ENCODE data around the gene C1orf226.

GRCh38 chr1:162342452-162342983 is 39.0 kb upstream of the C1orf226 start:
- TF ChIP-seq POLR2A (IDR thresholded peaks at IDR 0.05; ENCODE audit: low read depth, low read length) (no peak), MXI1 (IDR thresholded peaks at IDR 0.05; ENCODE audit: borderline replicate concordance, low read depth, low read length) (no peak), BHLHE40 (IDR thresholded peaks at IDR 0.05; ENCODE audit: low read depth, low read length) (no peak), MAZ (IDR thresholded peaks at IDR 0.05; ENCODE audit: borderline replicate concordance, low read depth, low read length) (no peak)
- TF ChIP-seq, protein P1, sequence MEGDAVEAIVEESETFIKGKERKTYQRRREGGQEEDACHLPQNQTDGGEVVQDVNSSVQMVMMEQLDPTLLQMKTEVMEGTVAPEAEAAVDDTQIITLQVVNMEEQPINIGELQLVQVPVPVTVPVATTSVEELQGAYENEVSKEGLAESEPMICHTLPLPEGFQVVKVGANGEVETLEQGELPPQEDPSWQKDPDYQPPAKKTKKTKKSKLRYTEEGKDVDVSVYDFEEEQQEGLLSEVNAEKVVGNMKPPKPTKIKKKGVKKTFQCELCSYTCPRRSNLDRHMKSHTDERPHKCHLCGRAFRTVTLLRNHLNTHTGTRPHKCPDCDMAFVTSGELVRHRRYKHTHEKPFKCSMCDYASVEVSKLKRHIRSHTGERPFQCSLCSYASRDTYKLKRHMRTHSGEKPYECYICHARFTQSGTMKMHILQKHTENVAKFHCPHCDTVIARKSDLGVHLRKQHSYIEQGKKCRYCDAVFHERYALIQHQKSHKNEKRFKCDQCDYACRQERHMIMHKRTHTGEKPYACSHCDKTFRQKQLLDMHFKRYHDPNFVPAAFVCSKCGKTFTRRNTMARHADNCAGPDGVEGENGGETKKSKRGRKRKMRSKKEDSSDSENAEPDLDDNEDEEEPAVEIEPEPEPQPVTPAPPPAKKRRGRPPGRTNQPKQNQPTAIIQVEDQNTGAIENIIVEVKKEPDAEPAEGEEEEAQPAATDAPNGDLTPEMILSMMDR (conservative IDR thresholded peaks at IDR 0.05; ENCODE audit: low read depth, low read length) = no peak

Measured in IMR-90 (cell line).